ENCODE measurements around the gene CRYGD. TPM values are rescaled to one million over a fixed set of nuclear protein-coding genes. Genes with fewer than 3 reads are reported as not detected.

Gene CRYGD
- total and polyA plus RNA-seq, 2 of the 13 experiments (the other 11 are each of a cell fraction or from before 2014, with no cell fraction given): not detected

- DNase-seq (ENCODE audit: low spot score) (peak; percentile 75), FAIRE-seq (peak; percentile 18), ATAC-seq (peak; percentile 59)
- Histone ChIP-seq H3K27ac (ENCODE audit: extremely low read length, insufficient read depth, low read length) (no peak overlapping the region), H3K79me2 (ENCODE audit: insufficient read depth, low read length) (no peaks in the 10 kb centered on the region), H3K9me3 (ENCODE audit: low read length) (no peaks in the 10 kb centered on the region), H3K4me3 (replicated peaks in 1 of 3; ENCODE audit: insufficient read depth in 1 of 3, low read depth in 2 of 3, low read length in 3 of 3) (peak overlapping the region in 1 of 3 experiments; percentile 13; a peak in 2 of 6 replicates), H4K20me1 (ENCODE audit: insufficient read depth, low read length) (no peaks in the 10 kb centered on the region), H3K4me2 (ENCODE audit: low read depth, low read length) (peak overlapping the region; percentile 26), H3K36me3 (replicated peaks in 1 of 2; ENCODE audit: control insufficient read depth in 1 of 2, insufficient read depth in 2 of 2, low read length in 2 of 2) (no peaks in the 10 kb centered on the region), H3K9ac (ENCODE audit: insufficient read depth, low read depth, low read length) (no peak overlapping the region), H3K27me3 (ENCODE audit: control insufficient read depth in 1 of 2, insufficient read depth in 2 of 2, low read length in 2 of 2) (peaks cover 0 to 20% of the 10 kb centered on the region in 2 experiments; a peak in 4 of 5 replicates), H2AFZ (ENCODE audit: low read length) (no peak overlapping the region), H3K4me1 (ENCODE audit: insufficient read depth, low read length) (peaks cover 12% of the 10 kb centered on the region)
- WGBS (ENCODE audit: low lambda C conversion rate): 2% methylated on average over 13 of the region's 13 CpGs
- no TSS peak for BruUV-seq (replicated peaks)
- POLR2A ChIA-PET: no interaction called here
- CTCF ChIA-PET (ENCODE audit: low intra/inter-chr PET ratio, low total read pairs): no interaction called here
- intact Hi-C loops (cut with micrococcal nuclease; ENCODE audit: unreplicated experiment): loop anchor here (10.0 kb wide), 1 partner anchor 255 kb away; no protein-coding TSS in a partner anchor
- in situ Hi-C loops (cut with HindIII; ENCODE audit: extremely low pct_ligation_motif_present, low pct_unique_long_range_greater_than_20kb): loop anchor here (5.0 kb wide), 1 partner anchor 157 kb away; the partner anchor contains the start of gene IDH1
- TF ChIP-seq KAT8 (CRISPR knock-in tag; IDR thresholded peaks at IDR 0.05) (no peak), ARID2 (CRISPR knock-in tag; IDR thresholded peaks at IDR 0.05; ENCODE audit: borderline replicate concordance) (0 out of 2 replicates have a peak, but pooled peaks have one; percentile 48), ARID5B (CRISPR knock-in tag; IDR thresholded peaks at IDR 0.05) (peak; percentile 65), ZNF253 (CRISPR knock-in tag; IDR thresholded peaks at IDR 0.05; ENCODE audit: borderline replicate concordance) (no peak), TEAD3 (CRISPR knock-in tag; optimal IDR thresholded peaks at IDR 0.05; ENCODE audit: borderline replicate concordance) (peak; percentile 17), ZNF12 (CRISPR knock-in tag; IDR thresholded peaks at IDR 0.05) (peak; percentile 68), SOX13 (IDR thresholded peaks at IDR 0.05) (no peak), SOX13 (CRISPR knock-in tag; conservative IDR thresholded peaks at IDR 0.05 in 1 of 2, IDR thresholded peaks at IDR 0.05 in 1 of 2) (peak in 1 of 2 experiments; percentile 45; a peak in 1 of 4 replicates), THAP9 (CRISPR knock-in tag; IDR thresholded peaks at IDR 0.05; ENCODE audit: borderline replicate concordance) (no peak), HMG20B (CRISPR knock-in tag; conservative IDR thresholded peaks at IDR 0.05) (0 out of 2 replicates have a peak, but pooled peaks have one; percentile 15), SAP130 (CRISPR knock-in tag; IDR thresholded peaks at IDR 0.05; ENCODE audit: low read depth) (0 out of 2 replicates have a peak, but pooled peaks have one; percentile 28), PTBP1 (IDR thresholded peaks at IDR 0.05; ENCODE audit: low read depth, low read length, poor library complexity, severe bottlenecking) (no peak), KDM6A (CRISPR knock-in tag; IDR thresholded peaks at IDR 0.05; ENCODE audit: low read depth) (no peak), FOXA3 (CRISPR knock-in tag; IDR thresholded peaks at IDR 0.05) (peak; percentile 24; the same call in 1 of the 2 replicates), ZNF567 (CRISPR knock-in tag; IDR thresholded peaks at IDR 0.05; ENCODE audit: borderline replicate concordance) (no peak), BHLHE40 (IDR thresholded peaks at IDR 0.05; ENCODE audit: low read length) (0 out of 2 replicates have a peak, but pooled peaks have one; percentile 42), GATAD1 (CRISPR knock-in tag; IDR thresholded peaks at IDR 0.05) (no peak), BCL6 (CRISPR knock-in tag; IDR thresholded peaks at IDR 0.05) (peak; percentile 43; the same call in 1 of the 2 replicates), NCOA2 (CRISPR knock-in tag; IDR thresholded peaks at IDR 0.05) (0 out of 2 replicates have a peak, but pooled peaks have one; percentile 15)
Observed at GRCh38 chr2:208099682-208100470, 24.4 kb downstream of the CRYGD start.

All from HepG2 (cell line).